IMR-90 (cell line): Measurements from ENCODE around the gene CCDC43. TPM values are rescaled to one million over a fixed set of nuclear protein-coding genes. Genes with fewer than 3 reads are reported as not detected.

ENCODE experiments used
- ATAC-seq: fragments of 200-7000 bp; cut with Tn5 transposase; 2 replicates; pipeline ENCODE4 v1.9.1; 2020; ENCODE audit warnings: low read depth, mild to moderate bottlenecking, moderate library complexity
- BruUV-seq: library from RNA; stranded (reverse); fragments of 400-500 nt; replicated peaks from 2 replicates; lab custom pipeline; 2021; lab: Mats Ljungman, UMichigan
- CTCF ChIA-PET: fragments of 300-600 bp; formaldehyde crosslinking; extraction: SDS; loops from one replicate; lab custom pipeline; 2021; ENCODE audit warnings: antibody characterized with exemption; lab: Yijun Ruan, JAX
- POLR2A ChIA-PET: fragments of 300-600 bp; sonication (Branson Sonifier 250); formaldehyde crosslinking; loops from one replicate; lab custom pipeline; 2022; ENCODE audit warnings: antibody characterized with exemption; ENCODE audit not compliant: unreplicated experiment; lab: Charles Lee
- DNase-seq: peaks from one replicate; pipeline ENCODE4 v3.0.0; 2013
- H2AFZ ChIP-seq: replicated peaks from 2 replicates; pipeline ENCODE3; 2013; ENCODE audit warnings: low read length, mild to moderate bottlenecking; ENCODE audit not compliant: poor library complexity
- H2AK5ac ChIP-seq: 2 replicates; pipeline ENCODE4 v1.6.1; 2013; ENCODE audit warnings: low read depth, low read length, inconsistent platforms
- H2AK9ac ChIP-seq: replicated peaks from 2 replicates; pipeline ENCODE3; 2013; ENCODE audit warnings: mild to moderate bottlenecking, low read depth, low read length, moderate library complexity; ENCODE audit not compliant: poor library complexity
- H2BK120ac ChIP-seq: 2 replicates; pipeline ENCODE4 v1.6.1; 2013; ENCODE audit warnings: low read depth, low read length, inconsistent platforms
- H2BK15ac ChIP-seq: 3 replicates; pipeline ENCODE4 v1.6.1; 2013; ENCODE audit warnings: low read depth, low read length, inconsistent platforms
- H2BK20ac ChIP-seq: 2 replicates; pipeline ENCODE4 v1.6.1; 2013; ENCODE audit warnings: low read depth, mild to moderate bottlenecking, inconsistent platforms, low read length, moderate library complexity
- H2BK5ac ChIP-seq: 2 replicates; pipeline ENCODE4 v1.6.1; 2013; ENCODE audit warnings: mild to moderate bottlenecking, low read depth, low read length, inconsistent platforms; ENCODE audit not compliant: poor library complexity, severe bottlenecking
- H3K14ac ChIP-seq: replicated peaks from 2 replicates; pipeline ENCODE4 v1.6.1; 2013; ENCODE audit warnings: low read depth, low read length, inconsistent platforms
- H3K18ac ChIP-seq: 2 replicates; pipeline ENCODE4 v1.6.1; 2013; ENCODE audit warnings: low read depth, low read length, control low read depth
- H3K23ac ChIP-seq: 2 replicates; pipeline ENCODE4 v1.6.1; 2013; ENCODE audit warnings: low read depth, low read length, inconsistent platforms
- H3K27ac ChIP-seq: 2 replicates; pipeline ENCODE4 v1.5.1; 2013; ENCODE audit warnings: mild to moderate bottlenecking, control low read depth, low read length; ENCODE audit not compliant: insufficient read depth
- H3K27me3 ChIP-seq: 2 replicates; pipeline ENCODE4 v1.6.1; 2013; ENCODE audit warnings: low read length; ENCODE audit not compliant: control insufficient read depth, insufficient read depth
- H3K36me3 ChIP-seq: 2 replicates; pipeline ENCODE4 v1.6.1; 2013; ENCODE audit warnings: low read length, mixed read lengths; ENCODE audit not compliant: control insufficient read depth, insufficient read depth
- H3K4ac ChIP-seq: 2 replicates; pipeline ENCODE4 v1.6.1; 2013; ENCODE audit warnings: low read depth, low read length, inconsistent platforms
- H3K4me1 ChIP-seq: 2 replicates; pipeline ENCODE4 v1.6.1; 2013; ENCODE audit warnings: low read length, mixed read lengths; ENCODE audit not compliant: control insufficient read depth, insufficient read depth
- H3K4me2 ChIP-seq: 2 replicates; pipeline ENCODE4 v1.6.1; 2013; ENCODE audit warnings: low read depth, mild to moderate bottlenecking, control low read depth, low read length, moderate library complexity
- H3K4me3 ChIP-seq: 2 replicates; pipeline ENCODE4 v1.5.1; 2013; ENCODE audit warnings: low read depth, mild to moderate bottlenecking, control low read depth, low read length, moderate library complexity; ENCODE audit not compliant: insufficient read depth
- H3K56ac ChIP-seq: 2 replicates; pipeline ENCODE4 v1.6.1; 2013; ENCODE audit warnings: low read length, inconsistent platforms; ENCODE audit not compliant: insufficient read depth; ENCODE audit errors: extremely low read depth
- H3K79me1 ChIP-seq, 2 experiments: 2 replicates each; pipeline ENCODE4 v1.6.1; 2013; ENCODE audit warnings: low read length in 2 of 2, inconsistent platforms in 1 of 2, low read depth in 1 of 2
- H3K9ac ChIP-seq: 2 replicates; pipeline ENCODE4 v1.6.1; 2013; ENCODE audit warnings: low read depth, low read length, control low read depth
- H3K9me1 ChIP-seq: 2 replicates; pipeline ENCODE4 v1.6.1; 2013; ENCODE audit warnings: low read length, inconsistent platforms; ENCODE audit not compliant: insufficient read depth
- H3K9me3 ChIP-seq: 2 replicates; pipeline ENCODE4 v1.6.1; 2013; ENCODE audit warnings: low read length; ENCODE audit not compliant: control insufficient read depth, insufficient read depth
- H4K20me1 ChIP-seq: 2 replicates; pipeline ENCODE4 v1.6.1; 2013; ENCODE audit warnings: low read length, inconsistent platforms; ENCODE audit not compliant: insufficient read depth
- H4K5ac ChIP-seq: 2 replicates; pipeline ENCODE4 v1.6.1; 2013; ENCODE audit warnings: mild to moderate bottlenecking, low read depth, low read length, control low read depth
- H4K8ac ChIP-seq, 2 experiments: 2 replicates each; pipeline ENCODE4 v1.6.1; 2013; ENCODE audit warnings: low read depth in 2 of 2, low read length in 2 of 2, control low read depth in 1 of 2, inconsistent platforms in 1 of 2
- H4K91ac ChIP-seq: 2 replicates; pipeline ENCODE4 v1.6.1; 2013; ENCODE audit warnings: low read depth, low read length, inconsistent platforms; ENCODE audit not compliant: insufficient read depth
- ELK1 ChIP-seq: fragments of 150-350 bp; IDR thresholded peaks from 2 replicates; pipeline ENCODE4 v1.6.1; 2016; ENCODE audit warnings: low read depth, mild to moderate bottlenecking, low read length, moderate library complexity, borderline replicate concordance
- WGBS, 2 experiments: methylation state at CpG; one replicate each; pipeline versions ENCODE4 v1.1.5 to v1.1.7; 2013; ENCODE audit warnings: missing lambda C conversion rate in 2 of 2; ENCODE audit not compliant: insufficient read length in 1 of 2; ENCODE audit errors: extremely low coverage in 2 of 2; 5-methylcytosine and 5-hydroxymethylcytosine counted together
- dilution Hi-C: fragments of 300-500 bp; cut with HindIII; formaldehyde crosslinking; loops from one replicate; pipeline ENCODE4 v1.14.3; 2018; ENCODE audit warnings: low sequenced_read_pairs; ENCODE audit not compliant: unreplicated experiment
- in situ Hi-C: fragments of 300-500 bp; cut with MboI; formaldehyde crosslinking; loops from 3 replicates; pipeline ENCODE4 v1.14.3; 2019; ENCODE audit warnings: low sequenced_read_pairs, inconsistent platforms, mixed read lengths
- intact Hi-C: fragments of 100-400 bp; cut with micrococcal nuclease; formaldehyde crosslinking; loops from 2 replicates; pipeline ENCODE4 v1.10.0; 2022
- polyA plus RNA-seq, 3 experiments: library from polyadenylated mRNA; depleted of rRNA; stranded (reverse); fragments of >200 nt; gene quantifications; 2 replicates each; pipeline ENCODE4 v1.2.3, GENCODE V29; 2012; ENCODE audit warnings: low replicate concordance in 1 of 3
- total RNA-seq: library from RNA; depleted of rRNA; stranded (reverse); fragments of >200 nt; gene quantifications from 2 replicates; pipeline ENCODE4 v1.2.3, GENCODE V29; 2012

The CCDC43 gene
- total and polyA plus RNA-seq, 2 of the 4 experiments (the other 2 are of a cell fraction): 11.3 to 20.8 TPM

- in situ Hi-C loops: no loop called here
- no peak overlapping the region for H2BK120ac ChIP-seq
- H3K36me3 ChIP-seq: peaks cover 13% of the 10 kb centered on the region
- H4K5ac ChIP-seq: no peak overlapping the region
- intact Hi-C loops: no loop called here
- H3K27ac ChIP-seq: no peak overlapping the region
- H2AFZ ChIP-seq: no peak overlapping the region
- H3K4me3 ChIP-seq: no peak overlapping the region
- H4K20me1 ChIP-seq: no peaks in the 10 kb centered on the region
- no peaks in the 10 kb centered on the region for H3K9me1 ChIP-seq
- ATAC-seq: peak; percentile 66
- ChIA-PET CTCF (no interaction called here), POLR2A (no interaction called here)
- dilution Hi-C loops: no loop called here
- H4K8ac ChIP-seq: no peak overlapping the region
- no peak overlapping the region for H2BK5ac ChIP-seq
- no peaks in the 10 kb centered on the region for H3K9me3 ChIP-seq
- no peak overlapping the region for H3K9ac ChIP-seq
- WGBS, 2 experiments: no CpG with 5 or more reads among the region's 2 CpGs
- no peak overlapping the region for H4K91ac ChIP-seq
- H3K79me1 ChIP-seq: peaks cover 2 to 6% of the 10 kb centered on the region in 2 experiments; a peak in 1 of 4 replicates
- no peak overlapping the region for H3K23ac ChIP-seq
- H2BK15ac ChIP-seq: no peak overlapping the region
- no peak overlapping the region for H3K4ac ChIP-seq
- H3K4me1 ChIP-seq: peaks cover 2% of the 10 kb centered on the region; the same call in 1 of the 2 replicates
- H3K56ac ChIP-seq: no peak overlapping the region
- no peak overlapping the region for H2AK9ac ChIP-seq
- no TSS peak for BruUV-seq
- DNase-seq: peak; percentile 47
- no peak overlapping the region for H2AK5ac ChIP-seq
- H3K27me3 ChIP-seq: no peaks in the 10 kb centered on the region
- H3K18ac ChIP-seq: no peak overlapping the region
- no peak for TF ChIP-seq ELK1
- H3K4me2 ChIP-seq: no peak overlapping the region
- no peak overlapping the region for H2BK20ac ChIP-seq
- H3K14ac ChIP-seq: no peak overlapping the region
Measured at GRCh38 chr17:44677136-44677535, 12.4 kb downstream of the CCDC43 start.
